GM21423 (cell line): ENCODE results near the gene GART.
"Not testable (repeated sequence)": the region's sequence is repeated elsewhere in the genome, so short reads cannot be mapped to it uniquely, and the experiment has no call there.

ENCODE experiments used
- ATAC-seq: cut with Tn5 transposase; IDR thresholded peaks from one replicate; pipeline ENCODE4 v1.9.1; 2021; ENCODE audit warnings: mild to moderate bottlenecking, moderate library complexity; ENCODE audit not compliant: unreplicated experiment

The GART gene

DNA sequence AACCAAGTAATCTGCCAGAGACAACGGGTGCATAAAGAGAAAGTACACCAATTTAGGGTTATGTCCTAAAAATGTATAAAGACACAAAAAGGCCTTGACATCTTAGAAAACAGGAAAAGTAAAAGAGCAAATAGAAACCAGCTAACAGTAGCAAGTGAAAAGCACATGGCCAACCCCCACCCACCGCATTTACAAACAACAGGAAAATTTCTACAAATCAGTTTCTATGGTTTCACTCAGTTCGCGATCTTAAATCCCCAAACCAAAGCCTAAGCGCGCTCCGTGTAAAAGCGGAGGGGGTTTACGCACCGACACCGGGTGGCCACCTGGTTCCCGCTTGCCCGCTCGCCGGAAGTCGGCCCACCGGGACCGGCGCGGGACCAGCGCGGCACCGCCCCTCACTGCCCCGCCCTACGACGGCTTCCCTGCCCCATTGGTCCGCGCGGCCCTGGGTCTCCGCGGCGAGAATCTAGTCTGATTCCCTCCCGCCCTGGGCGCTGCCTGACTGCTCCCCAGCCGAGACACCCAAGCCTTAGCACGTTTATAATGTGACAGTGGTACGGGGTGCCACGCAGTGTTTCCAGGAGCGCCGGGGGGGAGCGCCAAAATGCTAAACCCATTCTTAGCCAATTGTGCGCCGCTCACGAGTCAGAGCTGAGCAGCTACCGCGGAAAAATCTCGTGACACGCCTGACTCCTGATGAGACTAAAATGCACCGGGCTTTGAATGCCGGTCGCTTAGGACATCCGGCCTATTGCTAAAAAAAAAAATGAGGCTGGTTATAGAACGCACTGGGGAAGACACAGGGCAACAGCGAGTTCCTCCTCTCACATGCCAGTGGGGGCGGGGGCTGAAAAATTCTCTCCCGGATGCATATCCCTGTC, at the start of gene GART:
Gene GART (minus strand): TSS at position 362 of the 884 bp plus-strand sequence. CDS start 2,802 bp downstream, outside the sequence.
- ATAC-seq, result peak; percentile 46

DNA sequence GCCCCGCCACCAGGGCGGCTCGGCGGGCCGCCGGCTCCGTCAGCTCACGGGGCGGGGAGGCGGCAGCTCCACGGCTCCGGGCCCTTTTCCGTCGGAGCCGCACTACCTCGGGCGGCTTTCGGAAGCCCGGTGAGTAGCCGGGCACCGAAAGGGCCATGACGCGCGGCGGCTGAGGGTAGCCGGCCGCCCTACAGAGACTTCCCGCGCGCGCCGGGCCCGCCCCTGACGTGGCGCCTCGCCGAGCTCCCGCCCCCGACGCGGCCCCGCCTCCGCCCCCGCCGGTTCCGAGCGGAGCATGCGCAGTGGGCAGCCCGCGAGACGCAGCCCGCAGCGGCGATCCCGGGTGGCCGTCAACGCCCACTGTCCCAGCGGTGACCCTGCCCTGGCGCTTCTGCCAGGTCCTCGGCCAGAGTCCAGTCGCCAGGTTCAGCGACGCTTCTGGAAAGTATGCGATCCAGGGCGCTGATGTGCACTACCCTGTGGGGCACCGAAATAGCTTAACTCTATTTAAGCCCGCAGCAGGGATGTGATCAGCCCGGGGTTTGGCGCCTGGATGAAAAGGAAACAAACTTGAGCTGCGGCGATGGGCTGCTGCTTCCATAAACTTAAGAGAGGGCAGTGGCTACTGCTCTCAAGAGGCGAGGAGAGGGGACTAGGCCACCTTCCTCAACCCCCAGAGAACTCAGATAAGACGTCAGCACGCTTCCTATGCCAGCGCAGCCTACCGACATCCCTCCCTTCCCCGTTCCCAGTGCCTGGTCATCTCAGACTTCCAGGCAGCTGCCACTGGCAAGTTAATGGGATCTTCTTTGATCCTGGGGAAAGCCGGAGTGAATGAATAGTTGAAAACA, 46.8 kb upstream of the GART start, which contains the start of gene DONSON:
Gene DONSON (minus strand): TSS at position 200 of the 851 bp plus-strand sequence. CDS start 43 bp downstream, at position 157.
- ATAC-seq, result peak; percentile 88

GRCh38 chr21:33587792-33588484, 46.0 kb upstream of the GART start:
- no peak for ATAC-seq

GRCh38 chr21:33586927-33587326, 45.0 kb upstream of the GART start:
- ATAC-seq, result no peak

DNA sequence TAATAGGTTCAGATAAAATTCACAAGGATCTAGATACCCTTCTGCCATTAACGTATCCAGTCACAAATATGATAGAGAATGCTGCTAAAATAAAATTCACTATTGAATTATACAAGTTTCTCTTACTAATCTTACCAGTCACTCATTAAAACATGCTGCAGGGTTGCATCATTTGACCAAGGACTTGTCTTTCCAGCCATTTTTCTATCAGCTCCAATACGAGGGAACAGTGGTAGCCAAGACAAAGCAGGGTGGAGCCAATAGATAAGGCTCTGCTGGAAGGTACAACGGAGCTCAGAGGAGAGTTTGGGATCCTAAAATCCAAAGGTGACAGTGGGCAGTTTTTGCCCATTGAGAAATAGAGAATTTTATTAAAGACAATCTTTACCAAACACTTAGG, 42.5 kb upstream of the GART start:
- no peak for ATAC-seq

DNA sequence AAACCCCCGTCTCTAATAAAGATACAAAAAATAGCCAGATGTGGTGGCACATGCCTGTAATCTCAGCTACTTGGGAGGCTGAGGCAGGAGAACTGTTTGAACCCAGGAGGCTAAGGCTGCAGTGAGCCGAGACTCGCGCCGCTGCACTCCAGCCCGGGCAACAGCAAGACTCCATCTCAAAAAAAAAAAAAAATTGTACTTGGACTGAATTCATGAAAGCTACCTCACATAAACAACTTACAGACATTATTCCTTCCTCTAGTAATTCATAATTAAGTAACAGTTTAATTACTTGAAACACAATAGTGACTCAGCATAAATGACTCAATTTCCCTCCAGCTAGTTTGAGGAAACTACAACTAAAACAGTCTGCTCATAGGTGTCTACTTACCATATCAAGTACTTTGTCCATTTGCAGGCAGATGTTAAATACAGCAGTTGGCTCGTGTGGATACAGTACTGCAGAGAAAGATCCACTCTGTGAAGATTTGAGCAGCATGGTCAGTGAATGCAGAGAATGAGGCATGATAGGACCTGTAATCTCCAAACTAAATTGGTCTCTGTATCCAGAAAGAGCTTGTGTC, 37.1 kb upstream of the GART start:
- no peak for ATAC-seq

DNA sequence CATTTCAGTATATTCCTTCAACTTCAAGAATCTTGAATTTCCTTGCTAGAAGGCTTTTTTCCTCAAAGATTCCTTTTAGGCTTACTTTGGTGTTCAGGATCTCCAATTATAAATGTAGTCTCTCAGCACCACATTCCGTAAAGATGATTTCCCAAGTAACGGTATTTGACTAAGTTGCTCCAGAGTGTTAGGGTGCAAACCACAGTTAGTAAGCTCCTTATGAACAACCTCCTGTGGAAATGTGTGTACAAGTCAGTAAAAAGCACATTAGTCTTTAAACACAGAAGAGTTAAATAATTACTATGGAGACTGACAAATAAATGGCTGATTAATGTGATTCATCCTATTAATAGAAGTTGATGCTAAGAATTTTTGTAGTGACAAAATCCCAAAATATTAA, 36.3 kb upstream of the GART start:
- no peak for ATAC-seq

- not testable (repeated sequence) for ATAC-seq
Measured at GRCh38 chr21:33576741-33577141, 34.8 kb upstream of the GART start.

GRCh38 chr21:33572350-33572749, 30.4 kb upstream of the GART start:
- no peak for ATAC-seq

GRCh38 chr21:33569991-33570390, 28.1 kb upstream of the GART start:
- no peak for ATAC-seq

- no peak for ATAC-seq
Measured at GRCh38 chr21:33568448-33568847, 26.5 kb upstream of the GART start.

GRCh38 chr21:33567914-33568313, 26.0 kb upstream of the GART start:
- no peak for ATAC-seq

DNA sequence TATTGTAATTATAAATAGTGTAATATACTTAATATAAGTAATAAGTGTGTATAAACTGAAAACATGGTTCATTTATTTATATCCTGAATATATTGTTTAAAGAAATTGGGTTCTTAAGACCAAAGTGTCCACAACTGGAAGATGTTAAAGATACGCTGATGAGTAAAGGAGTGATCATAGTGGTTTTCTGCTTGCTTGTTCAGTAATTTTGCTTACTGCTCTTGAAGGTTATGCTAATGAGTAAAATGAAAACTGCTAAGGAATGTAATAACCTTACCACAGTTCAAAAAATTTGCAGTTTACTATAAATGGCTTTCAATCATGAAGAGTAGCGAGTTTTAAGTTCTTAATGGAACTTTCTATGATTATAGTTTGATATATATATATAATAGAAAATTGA, 24.6 kb upstream of the GART start:
- no peak for ATAC-seq

GRCh38 chr21:33562389-33562788, 20.5 kb upstream of the GART start:
- no peak for ATAC-seq

- no peak for ATAC-seq
Measured at GRCh38 chr21:33561373-33561772, 19.5 kb upstream of the GART start.

GRCh38 chr21:33560965-33561364, 19.0 kb upstream of the GART start:
- ATAC-seq, result no peak

DNA sequence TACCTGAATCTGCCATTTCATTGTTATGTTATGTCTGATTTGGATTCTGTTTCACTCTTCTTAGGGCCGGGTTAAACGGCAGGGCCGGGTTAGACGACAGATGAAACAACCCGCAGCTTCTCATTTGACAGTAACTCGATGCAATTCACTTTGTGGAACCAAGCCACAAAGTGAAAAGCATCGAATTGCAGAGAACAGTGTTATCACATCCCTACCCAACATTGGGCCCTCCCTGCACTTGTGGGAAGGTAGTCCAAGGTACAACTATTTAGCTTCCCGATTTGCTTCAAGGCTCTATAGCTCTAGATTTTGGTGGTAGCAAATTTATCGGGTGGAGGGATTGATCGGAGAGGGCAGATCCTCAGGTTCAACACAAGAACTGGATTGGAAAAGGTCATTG, 17.9 kb upstream of the GART start:
- no peak for ATAC-seq

GRCh38 chr21:33558777-33559421, 17.0 kb upstream of the GART start:
- no peak for ATAC-seq

DNA sequence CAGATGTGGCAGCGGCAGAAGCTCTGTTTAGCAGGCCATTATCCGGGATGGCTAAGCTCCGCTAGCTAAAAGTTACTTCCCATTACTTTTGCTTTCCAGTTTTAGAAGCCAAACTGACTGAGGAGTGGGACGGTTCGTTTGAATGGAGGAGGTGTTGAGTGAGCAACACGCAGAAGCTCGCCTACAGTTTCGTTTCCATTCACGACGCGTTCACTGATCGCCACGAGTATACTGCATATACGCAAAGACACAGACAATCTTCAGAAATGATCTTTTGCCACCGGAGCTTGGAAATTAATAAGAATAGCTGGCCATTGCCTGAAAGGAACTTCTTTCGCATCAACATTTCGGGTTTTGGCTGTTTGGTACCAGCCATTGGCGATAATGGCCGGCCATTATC, 15.5 kb upstream of the GART start:
- ATAC-seq, result no peak

- no peak for ATAC-seq
Measured at GRCh38 chr21:33554982-33555344, 13.0 kb upstream of the GART start.
